ENCODE data around the gene SEMA4C.

DNA sequence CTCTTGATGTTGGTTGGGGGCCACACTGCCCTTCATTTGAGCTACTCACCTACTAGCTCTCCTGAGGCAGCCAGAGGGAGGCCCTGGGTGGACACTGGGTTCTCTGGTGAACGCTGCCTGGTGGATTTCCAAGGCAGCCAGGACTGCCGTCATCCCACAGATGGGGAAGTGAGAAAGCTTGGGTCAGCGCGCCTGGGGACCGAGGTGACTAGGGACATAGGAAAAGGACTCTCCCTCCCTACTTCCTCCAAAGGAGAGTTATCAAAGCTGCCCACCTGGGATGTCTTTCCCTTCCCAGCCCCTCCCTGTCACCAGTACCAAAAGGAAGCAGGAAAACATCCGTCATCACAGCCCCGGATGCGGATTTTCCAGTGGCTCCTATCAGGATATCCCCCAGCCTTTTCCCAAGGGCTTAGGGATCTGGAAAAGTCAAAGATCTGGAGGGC lies 3.8 kb upstream of the SEMA4C start:
- TF ChIP-seq CTCF (IDR thresholded peaks at IDR 0.05) (no peak), POLR2AphosphoS5 (IDR thresholded peaks at IDR 0.05) (peak in 1 of 2 donors; percentile 38), EP300 (IDR thresholded peaks at IDR 0.05) (no peak)
